HG03108 (cell line): ENCODE measurements around the gene TMEM229B.

ENCODE experiments used
- ATAC-seq: cut with Tn5 transposase; IDR thresholded peaks from one replicate; pipeline ENCODE4 v1.9.1; 2021; ENCODE audit warnings: moderate library complexity; ENCODE audit not compliant: unreplicated experiment

TMEM229B gene

DNA sequence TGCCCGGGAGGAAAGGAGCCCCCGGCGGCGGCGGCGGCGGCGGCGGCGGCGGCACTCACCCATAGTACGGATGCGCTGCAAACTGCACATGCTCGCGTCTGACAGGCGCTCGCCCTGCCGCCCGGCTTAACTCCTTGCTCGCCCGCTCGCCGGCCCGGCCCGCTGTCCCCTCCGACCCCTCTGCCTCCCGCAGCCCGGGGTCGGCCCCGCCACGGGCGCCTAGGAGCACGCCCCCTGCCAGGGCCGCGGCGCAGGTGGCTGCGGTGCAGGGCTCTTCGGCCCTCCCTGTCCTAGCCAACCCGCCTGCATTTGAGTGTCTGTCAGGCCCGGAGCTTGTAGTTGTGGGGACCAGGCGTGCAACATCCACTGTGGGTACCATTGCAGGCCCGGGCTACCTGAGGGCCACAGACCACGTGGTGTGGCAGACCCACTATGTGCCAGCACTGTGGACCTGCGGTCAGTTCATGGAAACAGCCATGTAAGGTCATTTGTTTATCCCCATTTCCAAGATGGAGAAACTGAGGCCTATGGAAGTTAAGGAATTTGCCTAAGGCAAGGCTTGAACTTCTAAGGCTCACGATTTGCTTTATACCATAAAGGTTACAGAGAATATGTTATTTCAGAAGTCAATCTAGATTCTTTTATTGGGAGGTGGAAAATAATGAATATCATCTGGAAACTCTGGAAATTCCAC, 27.0 kb upstream of the TMEM229B start:
- no peak for ATAC-seq

DNA sequence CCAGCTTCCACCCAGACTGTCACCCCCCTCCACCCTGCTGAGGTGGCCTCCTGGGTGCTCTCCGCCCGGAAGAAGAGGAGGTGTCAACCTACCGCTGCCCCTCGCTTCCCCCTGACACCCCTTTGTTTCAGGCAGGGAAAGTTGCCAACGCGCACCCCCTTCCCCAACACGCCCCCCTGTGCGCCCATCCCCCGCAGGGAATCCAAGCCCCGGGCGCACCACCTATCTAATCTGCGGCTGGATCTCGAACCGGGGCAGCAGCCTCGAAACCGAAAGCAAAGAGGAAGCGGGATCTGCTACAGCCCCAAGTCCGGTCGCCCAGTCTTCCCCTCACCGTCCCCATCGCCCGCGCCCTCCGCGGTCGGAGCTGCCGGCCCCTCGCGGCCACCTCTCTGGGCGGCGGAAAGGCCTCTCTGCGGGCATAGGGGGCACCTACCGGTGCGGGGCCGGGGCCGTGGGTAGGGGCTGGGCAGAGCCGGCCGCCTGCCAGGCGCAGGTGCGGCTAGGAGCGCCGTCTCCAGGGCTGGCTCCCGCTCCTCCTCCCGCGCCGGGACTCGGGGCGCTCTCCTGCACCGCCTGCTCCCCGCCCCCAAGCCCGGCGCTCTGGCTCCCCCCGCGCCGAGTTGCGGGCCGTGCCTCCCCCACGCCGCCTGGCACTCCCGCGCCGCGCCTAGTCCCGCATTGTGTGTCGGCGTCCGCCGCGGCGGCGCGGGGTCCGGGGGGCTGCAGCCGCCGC, 26.3 kb upstream of the TMEM229B start:
- ATAC-seq = no peak

DNA sequence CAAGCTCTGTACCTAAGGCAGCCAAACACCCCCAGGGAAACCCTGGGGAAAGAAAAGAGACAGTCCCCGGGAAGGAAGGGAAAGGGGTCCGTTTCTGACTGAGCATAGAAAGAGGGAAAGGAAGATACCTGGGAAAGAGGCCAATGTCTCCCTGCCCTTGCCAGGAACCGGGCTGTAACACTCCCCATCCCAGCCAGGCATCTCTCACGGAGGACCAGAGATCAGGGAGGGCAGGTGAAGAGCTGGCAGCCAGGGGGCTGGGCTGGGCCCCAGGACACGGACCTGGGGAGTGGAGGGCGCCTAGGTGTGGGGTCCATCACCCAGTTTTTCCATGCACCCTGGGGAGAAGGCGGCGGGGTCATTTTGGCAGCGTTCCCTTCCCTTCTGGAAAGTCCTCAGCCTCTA, 25.7 kb upstream of the TMEM229B start:
- ATAC-seq = no peak

DNA sequence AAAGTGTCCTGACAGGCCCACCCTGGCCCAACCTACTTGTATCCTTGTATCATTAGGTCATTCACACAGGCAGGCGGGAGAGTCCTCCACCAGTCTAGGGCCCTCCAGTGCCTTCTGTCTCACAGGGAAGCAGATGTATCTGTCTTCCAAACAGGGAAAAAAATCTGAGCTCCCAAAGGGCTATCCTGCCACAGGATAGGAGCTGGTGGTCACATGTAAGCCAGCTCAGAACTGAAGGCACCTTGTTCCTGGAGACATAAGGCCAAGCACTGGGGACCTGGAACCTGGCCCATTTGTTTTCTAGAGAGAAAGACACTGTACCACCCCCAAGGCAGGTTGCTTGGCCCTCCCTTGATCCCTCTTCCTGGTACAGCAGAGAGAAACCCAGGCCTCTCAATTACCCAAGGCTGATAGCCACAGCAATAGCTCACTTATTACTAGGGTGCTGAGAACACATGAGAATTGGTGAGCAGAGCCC, 25.1 kb upstream of the TMEM229B start:
- ATAC-seq = no peak

DNA sequence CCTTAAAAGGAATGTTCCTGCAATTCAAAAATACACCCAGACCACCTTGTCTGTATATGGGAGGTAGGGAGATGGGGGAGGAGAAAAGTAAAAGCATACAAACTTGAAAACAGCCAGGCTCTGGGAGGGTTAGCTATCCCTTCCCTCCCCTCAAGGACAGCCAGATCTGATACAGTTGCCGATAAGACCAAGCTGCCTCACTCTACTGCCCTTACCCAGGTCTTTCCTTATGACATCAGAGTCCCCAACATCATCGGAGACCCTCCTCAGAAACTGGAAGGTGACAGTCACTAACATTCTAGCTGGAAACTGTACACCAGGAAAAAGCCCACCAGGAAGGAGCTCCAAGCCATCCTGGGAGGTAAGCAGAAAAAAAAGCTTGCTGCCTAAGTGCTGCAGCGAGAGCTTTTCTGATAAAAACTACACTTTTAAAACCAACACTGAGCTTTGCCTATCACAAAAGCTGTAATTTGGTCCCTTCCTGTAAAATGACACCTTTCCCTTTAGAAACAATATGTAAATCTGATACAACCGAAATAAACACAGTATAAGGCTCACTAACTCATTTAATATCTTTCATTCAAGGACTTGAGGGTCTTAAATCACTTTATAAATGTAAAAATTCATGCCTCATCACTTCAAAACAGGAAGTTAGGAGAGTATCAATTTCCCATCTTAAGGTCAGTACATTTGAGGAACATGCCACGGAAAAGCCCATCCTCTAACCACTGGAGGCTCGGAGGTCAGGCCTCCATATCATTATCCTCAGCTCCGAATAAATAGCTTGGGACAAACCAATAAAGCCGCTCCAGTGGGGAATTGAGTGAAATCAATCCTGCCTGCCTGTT, 24.2 kb upstream of the TMEM229B start:
- ATAC-seq = no peak

DNA sequence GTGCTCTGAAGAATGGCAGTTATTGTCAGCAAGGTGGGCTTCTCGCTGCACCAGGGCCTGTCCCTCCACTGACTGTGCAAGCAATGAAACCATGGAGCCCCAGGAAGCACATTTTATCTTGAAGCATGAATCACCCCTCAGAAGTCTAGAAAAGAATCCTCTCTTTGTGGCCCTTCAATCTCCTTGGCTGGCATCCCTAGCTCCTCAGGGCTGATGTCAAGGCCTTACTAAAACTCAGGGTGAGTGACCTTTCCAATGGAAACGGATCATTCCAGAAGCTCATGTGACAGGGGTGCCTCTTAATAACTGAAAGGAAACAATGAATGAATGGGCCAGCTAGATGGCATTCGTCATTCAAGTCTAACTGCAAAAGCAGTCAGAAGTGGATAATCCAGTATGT, 22.3 kb upstream of the TMEM229B start:
- no peak for ATAC-seq

DNA sequence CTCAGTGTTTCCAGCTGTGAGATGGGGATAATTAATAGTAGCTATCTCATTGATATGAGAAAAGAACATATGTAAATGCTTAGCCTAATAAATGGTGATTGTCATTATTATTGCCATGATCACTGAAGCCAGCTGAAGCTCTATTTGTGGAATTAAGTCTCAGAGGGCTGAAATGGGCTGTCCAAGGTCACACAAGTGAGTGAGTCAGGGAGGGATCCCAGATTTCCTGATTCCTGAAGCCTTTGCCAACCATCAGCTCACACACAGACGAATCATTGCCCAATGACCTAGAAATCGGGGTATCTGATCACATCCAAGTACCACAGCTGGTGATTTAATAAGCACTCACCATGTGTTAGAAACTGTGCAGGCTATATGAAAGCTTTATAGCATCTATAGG, 21.6 kb upstream of the TMEM229B start:
- ATAC-seq = no peak

DNA sequence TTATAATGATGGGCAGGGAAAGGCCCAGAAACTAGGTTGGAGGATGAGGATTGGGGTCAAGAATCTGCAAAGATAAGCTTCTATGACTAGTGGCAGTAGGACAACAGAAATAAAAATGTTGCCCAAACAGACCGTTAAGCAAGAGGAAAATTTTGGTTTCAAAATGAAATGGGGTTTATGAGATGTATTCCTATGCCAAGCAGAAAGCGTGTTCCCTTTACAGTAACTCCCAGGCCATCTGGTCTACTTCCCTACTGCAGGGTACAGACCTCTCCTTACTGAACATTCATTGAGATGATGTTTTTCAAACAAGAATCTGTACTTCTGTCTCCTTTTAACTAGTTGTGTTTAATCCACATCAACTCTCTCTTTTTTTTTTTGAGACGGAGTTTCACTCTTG, 20.4 kb upstream of the TMEM229B start:
- ATAC-seq = no peak

DNA sequence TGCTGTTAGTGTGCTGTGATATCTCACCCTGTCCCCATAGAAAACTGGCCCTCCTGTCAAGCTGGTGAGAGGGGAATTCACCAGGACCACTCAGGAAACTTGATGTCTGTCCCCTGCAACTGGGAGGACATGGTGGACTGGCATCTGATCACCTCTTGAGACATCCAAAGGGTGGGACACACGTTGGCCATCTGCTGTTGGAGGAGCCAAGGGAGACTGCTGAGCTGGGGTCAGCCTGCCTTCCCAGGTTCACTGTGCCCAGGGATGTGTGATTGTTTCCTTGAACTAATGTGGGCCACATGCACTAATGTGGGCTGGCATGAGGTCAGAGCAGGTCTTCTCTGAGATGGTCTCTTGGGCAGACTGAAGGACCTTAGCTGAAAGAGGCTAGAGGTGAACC, 16.7 kb upstream of the TMEM229B start:
- no peak for ATAC-seq

DNA sequence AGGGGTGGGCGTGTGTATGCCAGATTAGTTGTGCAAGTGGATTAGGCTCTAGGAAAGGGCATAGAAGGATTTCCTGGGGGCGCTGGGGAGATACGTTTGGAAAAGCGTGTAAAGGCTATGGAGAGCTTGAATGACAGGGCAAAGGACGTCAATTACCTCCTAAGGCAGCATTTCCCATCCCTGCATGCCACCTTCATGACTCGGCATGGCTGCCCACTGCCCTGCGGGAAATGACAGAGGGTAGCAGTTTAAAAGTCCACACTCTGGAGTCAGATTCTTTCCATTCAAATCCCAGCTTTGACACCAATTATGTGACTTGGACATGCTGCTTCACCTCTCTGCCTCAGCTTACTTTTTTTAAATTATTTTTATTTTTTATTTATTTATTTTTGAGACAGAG, 14.8 kb upstream of the TMEM229B start:
- no peak for ATAC-seq

DNA sequence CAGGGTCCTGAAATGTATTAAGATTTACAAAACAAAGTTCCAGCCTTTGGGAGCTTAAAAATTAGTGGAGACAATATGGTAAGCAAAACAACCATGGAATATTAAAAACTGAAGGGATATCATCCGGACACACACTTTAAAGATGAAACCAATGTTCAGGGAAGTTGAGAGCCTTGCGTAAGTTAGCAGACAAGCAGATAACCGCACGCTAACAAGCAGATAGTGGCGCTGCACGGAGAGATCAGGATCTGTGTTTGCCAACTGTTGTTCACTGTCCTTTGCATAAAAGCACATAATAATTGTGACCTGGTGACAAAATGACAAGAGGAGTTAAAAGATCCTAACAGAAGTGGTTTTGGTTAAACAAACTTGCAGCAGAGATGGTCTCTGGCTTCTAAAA, 14.3 kb upstream of the TMEM229B start:
- ATAC-seq = no peak

DNA sequence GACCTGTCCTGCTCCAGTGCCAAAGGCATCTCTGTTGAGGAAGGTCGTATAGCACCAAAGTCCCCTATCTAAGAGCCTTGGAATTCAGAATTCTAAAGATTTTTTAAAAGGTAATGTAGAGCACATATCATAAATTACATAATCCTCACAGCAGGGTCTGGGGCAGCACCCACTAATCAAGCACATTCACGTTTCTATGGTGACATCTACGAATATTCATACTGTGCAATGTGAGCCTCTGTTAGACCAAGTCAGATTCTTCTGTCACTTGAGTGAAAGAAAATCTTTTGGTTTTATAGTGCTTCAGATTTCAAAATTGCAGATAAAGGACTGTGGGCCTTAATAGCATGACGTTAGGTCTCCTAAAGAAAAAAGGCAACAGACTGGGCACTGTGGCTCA, 13.1 kb upstream of the TMEM229B start:
- ATAC-seq = no peak

DNA sequence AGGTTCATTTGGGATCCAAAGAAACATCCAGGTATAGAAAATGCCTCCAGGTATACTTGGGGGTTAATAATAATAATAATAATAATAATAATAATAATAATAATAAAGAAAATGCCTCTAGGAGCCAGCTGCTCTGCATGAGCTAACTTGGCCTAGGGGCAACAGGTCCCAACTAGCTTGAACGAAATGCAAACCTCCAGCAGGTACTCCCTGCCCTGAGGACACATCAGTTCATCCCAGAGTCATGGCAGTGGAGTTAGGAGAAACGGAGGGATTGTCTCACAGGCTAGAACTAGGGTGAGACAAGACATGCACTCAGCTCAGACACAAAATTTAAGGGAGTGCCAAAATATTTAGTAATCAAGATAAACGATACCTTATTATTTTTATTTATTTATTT, 12.5 kb upstream of the TMEM229B start:
- no peak for ATAC-seq

DNA sequence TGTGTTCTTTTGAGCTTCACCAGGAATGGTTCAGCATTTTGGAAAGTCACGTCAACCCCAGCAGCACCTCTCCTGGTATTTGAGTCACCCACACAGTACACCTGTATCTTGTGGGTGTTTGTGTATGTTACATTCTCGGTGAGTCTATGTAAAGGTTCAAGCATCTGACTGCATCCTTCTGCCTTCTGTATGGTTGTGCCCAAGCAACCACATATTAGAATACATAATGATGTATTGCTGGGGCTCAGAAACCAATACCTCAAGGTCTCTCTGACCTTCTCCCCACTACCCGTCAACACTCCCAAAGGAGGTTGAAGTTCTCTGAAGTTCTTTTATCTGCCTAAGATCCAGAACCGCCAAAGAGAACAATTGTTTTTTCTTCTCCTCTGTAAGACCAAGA, 9.2 kb upstream of the TMEM229B start:
- no peak for ATAC-seq

DNA sequence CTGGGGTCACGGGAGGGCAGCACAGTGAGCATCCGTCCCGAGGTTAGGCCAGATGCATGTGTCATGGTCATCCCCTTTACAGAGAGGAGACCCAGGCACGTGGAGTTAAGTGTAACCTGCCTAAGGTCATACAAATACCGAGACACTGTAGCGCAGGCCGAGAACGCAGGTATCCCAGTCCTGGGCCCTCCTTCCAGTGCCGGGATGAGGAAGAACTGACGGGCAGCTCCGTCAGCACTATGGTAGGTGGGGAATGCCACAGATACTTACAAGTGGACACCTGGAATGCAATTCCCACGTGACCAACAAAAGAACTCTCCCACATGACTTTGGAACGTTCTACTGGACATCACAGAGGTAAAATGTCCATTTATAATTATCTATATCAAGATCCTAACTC, 8.7 kb upstream of the TMEM229B start:
- ATAC-seq = no peak

DNA sequence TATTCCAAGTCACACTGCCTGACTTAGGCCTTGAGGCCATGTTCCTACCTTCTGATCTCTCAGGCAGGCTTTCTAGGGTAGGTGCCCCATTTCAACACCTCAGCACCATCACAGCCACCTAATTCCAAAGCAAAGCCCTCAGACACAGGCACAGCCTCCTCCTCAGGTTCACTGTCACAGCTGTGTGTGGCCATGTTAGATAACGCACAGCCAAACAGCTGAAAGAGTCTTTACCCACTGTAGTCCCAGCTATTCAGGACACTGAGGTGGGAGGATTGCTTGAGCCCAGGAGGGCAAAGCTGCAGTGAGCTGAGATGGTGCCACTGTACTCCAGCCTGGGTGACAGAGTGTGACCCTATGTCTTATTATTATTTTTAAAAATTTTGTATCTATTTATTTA, 7.3 kb upstream of the TMEM229B start:
- ATAC-seq = no peak

DNA sequence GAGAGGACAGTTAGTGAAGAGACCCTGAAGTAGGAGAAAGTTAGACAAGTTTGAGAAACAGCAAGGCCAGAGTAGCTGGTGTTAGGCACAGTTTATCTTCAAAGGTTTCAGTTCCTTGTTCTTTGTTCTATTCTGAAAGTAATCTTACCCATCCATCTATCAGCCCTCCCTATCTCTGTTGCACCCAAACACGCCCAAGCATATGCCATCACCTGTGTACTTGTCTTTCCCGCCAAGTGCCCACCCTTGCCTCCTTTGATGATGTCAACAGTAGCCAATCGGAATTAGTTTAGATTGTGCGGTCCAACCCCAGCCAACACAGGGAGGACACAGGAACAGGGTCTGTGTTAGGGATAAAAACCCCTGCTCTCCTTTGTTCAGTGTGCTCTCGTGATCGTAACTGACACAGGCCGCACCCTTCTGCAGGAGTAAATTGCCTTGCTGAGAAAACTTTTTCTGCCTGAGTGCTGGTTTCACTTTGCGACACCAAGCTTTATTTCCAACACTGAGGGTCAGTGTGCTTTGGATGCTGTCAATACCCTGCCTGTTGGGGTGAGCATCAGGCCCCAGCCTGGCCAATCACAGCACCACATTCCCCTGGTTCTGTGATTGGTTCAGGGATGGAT, 4.7 kb upstream of the TMEM229B start:
- no peak for ATAC-seq

DNA sequence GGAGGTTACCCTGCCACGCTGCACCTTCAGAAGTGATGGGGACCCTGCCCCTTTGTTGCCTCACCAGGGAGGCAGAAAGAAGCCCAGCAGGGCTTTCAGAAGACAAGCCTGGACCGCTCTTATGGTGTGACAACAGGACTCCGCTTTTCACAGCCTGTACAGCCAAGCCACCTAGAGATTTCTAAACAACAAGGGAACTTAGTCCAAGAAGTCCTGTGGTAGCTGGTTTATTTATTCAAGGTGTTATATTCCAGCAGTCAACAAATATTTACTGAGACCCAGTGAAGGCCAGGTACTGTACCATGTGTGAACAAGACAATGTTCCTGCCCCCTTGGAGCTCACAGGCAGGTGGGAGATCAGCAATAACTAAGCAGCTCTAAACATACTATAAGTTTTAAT, 4.0 kb upstream of the TMEM229B start:
- no peak for ATAC-seq

DNA sequence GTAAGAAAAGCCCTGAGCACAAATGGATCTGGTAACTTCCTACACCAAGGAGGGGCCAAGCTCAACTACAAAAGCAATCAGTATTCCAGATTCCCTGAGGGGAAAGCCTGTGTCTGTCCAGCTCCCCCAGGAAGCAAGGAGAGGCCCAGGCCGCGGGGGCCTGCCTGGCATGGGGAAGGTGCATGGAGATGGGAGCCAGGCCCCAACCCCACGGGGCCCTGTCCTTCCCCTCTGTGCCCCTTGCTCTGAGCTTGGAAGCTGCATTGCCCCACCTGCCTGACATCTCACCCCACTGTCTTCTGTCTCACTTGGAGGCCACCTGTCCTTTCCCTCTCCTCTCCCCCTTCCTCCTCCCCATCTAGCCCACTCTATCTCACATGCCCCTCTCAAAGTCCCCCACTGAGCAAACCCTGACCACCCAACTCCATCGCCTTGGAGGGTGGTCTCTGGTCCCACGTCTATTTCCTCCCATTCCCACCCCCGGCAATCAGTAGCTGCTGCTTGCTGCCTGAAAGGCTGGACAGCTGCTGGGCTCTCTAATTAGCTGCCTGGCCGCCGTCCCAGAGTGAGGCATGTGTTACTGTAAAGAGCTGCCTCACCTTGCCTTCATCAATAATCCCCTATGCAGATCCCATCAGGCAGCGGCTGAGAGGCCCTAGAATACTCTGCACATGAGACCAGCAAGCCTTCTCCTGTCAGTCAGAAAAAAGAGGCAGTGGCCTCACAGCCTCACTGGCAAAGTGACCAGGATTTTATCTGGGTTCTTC, 3.4 kb upstream of the TMEM229B start:
- ATAC-seq = no peak

DNA sequence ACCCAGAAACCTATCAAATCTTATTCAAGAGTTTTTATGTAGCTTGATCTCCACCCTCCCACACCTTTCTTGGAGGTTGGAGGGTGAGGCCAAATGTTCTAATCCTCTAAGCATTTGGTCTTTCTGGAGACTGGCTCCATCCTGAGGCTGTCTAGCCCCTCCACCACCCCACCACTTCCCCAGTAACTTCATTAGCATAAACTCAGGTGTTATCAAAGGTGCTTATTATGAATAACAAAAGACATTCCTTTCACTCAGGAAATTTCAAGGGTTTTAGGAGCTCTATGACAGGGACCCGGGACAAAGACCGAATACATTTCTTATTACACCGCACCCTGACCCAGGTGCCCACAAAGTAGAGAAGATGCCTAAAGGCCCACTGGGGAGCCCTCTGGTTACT, 2.8 kb upstream of the TMEM229B start:
- no peak for ATAC-seq

DNA sequence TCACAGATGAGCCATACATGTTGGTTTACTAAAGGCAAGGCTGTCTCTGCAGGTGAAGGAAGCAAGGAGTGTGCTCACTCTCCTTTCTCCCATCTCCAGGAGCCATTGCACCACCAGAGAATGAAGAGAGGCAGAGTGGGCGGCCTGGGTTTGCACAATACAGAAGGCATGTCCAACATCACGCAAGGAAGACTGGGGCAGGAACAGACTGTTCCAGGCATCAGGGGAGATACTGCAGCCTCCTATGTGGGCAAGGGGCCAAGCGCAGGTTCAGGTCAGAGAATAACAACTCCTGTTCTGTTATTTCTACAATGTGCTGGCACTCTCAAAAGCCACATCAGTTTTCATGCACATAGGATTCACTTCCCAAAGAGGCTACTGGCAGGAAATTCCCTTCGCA, 1.7 kb upstream of the TMEM229B start:
- no peak for ATAC-seq
